ENCODE measurements around the gene SLC25A51.

SLC25A51 gene

GRCh38 chr9:37947977-37948376, 44.0 kb upstream of the SLC25A51 start:
- Histone ChIP-seq H3K27me3 (replicated peaks; ENCODE audit: insufficient read depth, low read length) (no peaks in the 10 kb centered on the region), H3K79me2 (ENCODE audit: low read length) (no peaks in the 10 kb centered on the region), H3K9me3 (replicated peaks; ENCODE audit: insufficient read depth, low read length) (no peaks in the 10 kb centered on the region), H3K36me3 (replicated peaks; ENCODE audit: insufficient read depth, low read length) (no peaks in the 10 kb centered on the region), H3K4me2 (ENCODE audit: low read depth, low read length) (no peak overlapping the region), H3K9ac (ENCODE audit: low read length) (no peak overlapping the region), H2AFZ (ENCODE audit: low read length) (no peak overlapping the region), H3K9me2 (replicated peaks; ENCODE audit: insufficient read depth, low read length) (no peaks in the 10 kb centered on the region), H3K4me3 (ENCODE audit: low read length) (no peak overlapping the region), H3F3A (ENCODE audit: insufficient read depth, low read length) (no peaks in the 10 kb centered on the region), H3K4me1 (ENCODE audit: low read length) (no peaks in the 10 kb centered on the region), H3K27ac (ENCODE audit: low read length) (no peak overlapping the region), H4K20me1 (ENCODE audit: insufficient read depth, low read length) (no peaks in the 10 kb centered on the region)
- no peak for DNase-seq
- TF ChIP-seq EZH2 (optimal IDR thresholded peaks at IDR 0.05; ENCODE audit: low read depth, low read length) = no peak
- TF ChIP-seq, protein P1, sequence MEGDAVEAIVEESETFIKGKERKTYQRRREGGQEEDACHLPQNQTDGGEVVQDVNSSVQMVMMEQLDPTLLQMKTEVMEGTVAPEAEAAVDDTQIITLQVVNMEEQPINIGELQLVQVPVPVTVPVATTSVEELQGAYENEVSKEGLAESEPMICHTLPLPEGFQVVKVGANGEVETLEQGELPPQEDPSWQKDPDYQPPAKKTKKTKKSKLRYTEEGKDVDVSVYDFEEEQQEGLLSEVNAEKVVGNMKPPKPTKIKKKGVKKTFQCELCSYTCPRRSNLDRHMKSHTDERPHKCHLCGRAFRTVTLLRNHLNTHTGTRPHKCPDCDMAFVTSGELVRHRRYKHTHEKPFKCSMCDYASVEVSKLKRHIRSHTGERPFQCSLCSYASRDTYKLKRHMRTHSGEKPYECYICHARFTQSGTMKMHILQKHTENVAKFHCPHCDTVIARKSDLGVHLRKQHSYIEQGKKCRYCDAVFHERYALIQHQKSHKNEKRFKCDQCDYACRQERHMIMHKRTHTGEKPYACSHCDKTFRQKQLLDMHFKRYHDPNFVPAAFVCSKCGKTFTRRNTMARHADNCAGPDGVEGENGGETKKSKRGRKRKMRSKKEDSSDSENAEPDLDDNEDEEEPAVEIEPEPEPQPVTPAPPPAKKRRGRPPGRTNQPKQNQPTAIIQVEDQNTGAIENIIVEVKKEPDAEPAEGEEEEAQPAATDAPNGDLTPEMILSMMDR (IDR thresholded peaks at IDR 0.05; ENCODE audit: low read length) = no peak
- TF ChIP-seq EZH2phosphoT487 (IDR thresholded peaks at IDR 0.05; ENCODE audit: low read length) = no peak

DNA sequence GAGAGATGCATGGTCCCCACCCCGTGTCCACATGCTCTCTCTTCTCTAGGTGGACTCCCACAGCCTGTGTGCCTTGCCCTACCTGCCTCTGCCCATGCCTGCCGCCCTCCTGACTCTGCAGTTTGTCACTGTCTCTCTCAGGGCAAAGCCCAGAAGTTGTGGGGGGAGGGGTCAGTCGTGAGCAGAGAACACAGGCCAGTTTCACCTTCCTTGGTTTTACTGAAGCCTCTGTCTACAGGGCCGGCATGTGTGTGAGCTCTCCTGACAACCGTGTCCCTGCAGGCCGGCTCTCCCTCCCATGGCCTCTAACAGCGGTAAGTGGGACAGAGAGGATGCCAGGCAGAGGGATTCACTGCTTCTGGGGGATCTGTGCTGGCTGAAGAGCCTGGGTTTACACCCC, 43.5 kb upstream of the SLC25A51 start:
- no peak overlapping the region for H3K27ac ChIP-seq (ENCODE audit: low read length)
- DNase-seq = no peak
- H3K27me3 ChIP-seq (replicated peaks; ENCODE audit: insufficient read depth, low read length) = no peaks in the 10 kb centered on the region
- no peak overlapping the region for H2AFZ ChIP-seq (ENCODE audit: low read length)
- no peaks in the 10 kb centered on the region for H3K4me1 ChIP-seq (ENCODE audit: low read length)
- H3K4me2 ChIP-seq (ENCODE audit: low read depth, low read length) = no peak overlapping the region
- no peak overlapping the region for H3K9ac ChIP-seq (ENCODE audit: low read length)
- no peaks in the 10 kb centered on the region for H3K79me2 ChIP-seq (ENCODE audit: low read length)
- no peaks in the 10 kb centered on the region for H3K9me3 ChIP-seq (replicated peaks; ENCODE audit: insufficient read depth, low read length)
- no peaks in the 10 kb centered on the region for H3K36me3 ChIP-seq (replicated peaks; ENCODE audit: insufficient read depth, low read length)
- H3K4me3 ChIP-seq (ENCODE audit: low read length) = no peak overlapping the region
- H3K9me2 ChIP-seq (replicated peaks; ENCODE audit: insufficient read depth, low read length) = no peaks in the 10 kb centered on the region
- no peaks in the 10 kb centered on the region for H3F3A ChIP-seq (ENCODE audit: insufficient read depth, low read length)
- TF ChIP-seq, protein P1 (IDR thresholded peaks at IDR 0.05; ENCODE audit: low read length) = no peak
- TF ChIP-seq EZH2 (optimal IDR thresholded peaks at IDR 0.05; ENCODE audit: low read depth, low read length) (no peak), EZH2phosphoT487 (IDR thresholded peaks at IDR 0.05; ENCODE audit: low read length) (no peak)
- no peaks in the 10 kb centered on the region for H4K20me1 ChIP-seq (ENCODE audit: insufficient read depth, low read length)

GRCh38 chr9:37946971-37947370, 43.0 kb upstream of the SLC25A51 start:
- Histone ChIP-seq H3K27me3 (replicated peaks; ENCODE audit: insufficient read depth, low read length) (no peaks in the 10 kb centered on the region), H3K4me2 (ENCODE audit: low read depth, low read length) (no peak overlapping the region), H2AFZ (ENCODE audit: low read length) (no peak overlapping the region), H3K27ac (ENCODE audit: low read length) (no peak overlapping the region), H3F3A (ENCODE audit: insufficient read depth, low read length) (no peaks in the 10 kb centered on the region), H3K9me3 (replicated peaks; ENCODE audit: insufficient read depth, low read length) (no peaks in the 10 kb centered on the region), H3K36me3 (replicated peaks; ENCODE audit: insufficient read depth, low read length) (no peaks in the 10 kb centered on the region), H3K4me3 (ENCODE audit: low read length) (no peak overlapping the region), H3K79me2 (ENCODE audit: low read length) (no peaks in the 10 kb centered on the region), H3K4me1 (ENCODE audit: low read length) (no peaks in the 10 kb centered on the region), H4K20me1 (ENCODE audit: insufficient read depth, low read length) (no peaks in the 10 kb centered on the region), H3K9ac (ENCODE audit: low read length) (no peak overlapping the region), H3K9me2 (replicated peaks; ENCODE audit: insufficient read depth, low read length) (no peaks in the 10 kb centered on the region)
- no peak for DNase-seq
- TF ChIP-seq EZH2 (optimal IDR thresholded peaks at IDR 0.05; ENCODE audit: low read depth, low read length) (no peak), EZH2phosphoT487 (IDR thresholded peaks at IDR 0.05; ENCODE audit: low read length) (no peak)
- TF ChIP-seq, protein P1 (IDR thresholded peaks at IDR 0.05; ENCODE audit: low read length) = no peak
